SHP77 (cell line): ENCODE measurements around the gene ADAMTS3.
"Not testable (repeated sequence)": the region's sequence is repeated elsewhere in the genome, so short reads cannot be mapped to it uniquely, and the experiment has no call there.

Source experiments
- DNase-seq, 2 experiments: peaks; one replicate each; lab custom pipeline; 2025; lab: John Stamatoyannopoulos, UW

ADAMTS3 gene

DNA sequence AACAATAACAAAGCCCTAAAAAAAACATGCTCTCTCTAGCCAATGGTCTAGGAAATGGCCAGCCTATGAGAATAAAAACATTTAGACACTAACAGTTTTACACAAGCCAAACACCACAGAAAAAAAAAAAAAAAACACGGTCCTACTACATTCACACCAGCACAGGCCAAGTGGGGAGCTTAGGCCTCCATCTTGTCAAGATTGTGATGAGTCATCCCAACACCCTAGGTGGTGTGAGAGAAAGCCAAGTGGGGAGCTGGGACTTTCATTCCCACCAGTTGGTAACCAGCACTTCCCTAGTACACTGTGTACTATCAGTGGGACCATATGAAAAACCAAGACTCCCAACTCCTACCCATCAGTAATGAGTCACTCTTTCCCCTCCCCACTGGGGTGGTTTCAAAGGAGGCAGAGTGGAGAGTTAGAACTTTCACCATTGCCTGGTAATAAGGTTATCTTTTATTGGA lies 95.6 kb downstream of the ADAMTS3 start:
- no peak for DNase-seq

DNA sequence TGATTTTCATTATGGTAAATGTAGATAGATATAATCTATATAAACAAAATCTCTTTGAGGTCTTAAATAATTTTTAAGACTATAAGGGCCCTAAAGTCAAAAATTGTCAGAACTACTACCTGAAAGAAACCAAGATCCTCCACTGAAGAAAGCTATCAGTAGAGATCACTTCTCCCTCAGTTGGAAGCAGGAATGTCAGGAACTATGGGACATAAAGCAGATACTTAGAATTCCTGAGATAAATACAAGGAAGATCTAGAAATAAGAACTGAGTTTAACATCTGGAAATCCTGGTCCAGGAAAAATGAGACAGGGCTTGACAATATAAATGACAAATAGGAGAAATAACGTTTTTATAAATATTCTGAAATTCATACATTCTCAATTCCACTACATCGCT lies 97.2 kb downstream of the ADAMTS3 start:
- DNase-seq, result no peak

GRCh38 chr4:72468904-72469502 lies 100.0 kb downstream of the ADAMTS3 start:
- peak in 1 of 2 experiments; percentile 4 for DNase-seq

DNA sequence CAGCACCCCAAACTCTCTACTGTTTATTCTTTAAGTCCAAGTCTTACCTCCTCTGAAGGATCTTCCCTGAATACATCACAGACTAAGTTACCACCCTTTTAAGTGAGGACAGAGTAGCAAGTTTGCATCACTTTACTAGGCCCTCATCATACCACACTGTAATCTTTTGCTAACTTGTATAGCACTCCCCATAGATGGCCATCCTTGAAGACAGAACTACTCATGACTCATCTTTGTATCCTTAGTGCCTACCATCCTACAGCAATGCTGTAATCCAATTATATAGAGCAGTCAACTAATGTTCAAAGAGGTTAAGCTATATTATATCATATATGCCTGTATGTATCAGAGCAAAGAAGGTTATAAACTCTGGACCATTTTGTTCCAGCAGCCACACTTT lies 101.4 kb downstream of the ADAMTS3 start:
- DNase-seq, result no peak

DNA sequence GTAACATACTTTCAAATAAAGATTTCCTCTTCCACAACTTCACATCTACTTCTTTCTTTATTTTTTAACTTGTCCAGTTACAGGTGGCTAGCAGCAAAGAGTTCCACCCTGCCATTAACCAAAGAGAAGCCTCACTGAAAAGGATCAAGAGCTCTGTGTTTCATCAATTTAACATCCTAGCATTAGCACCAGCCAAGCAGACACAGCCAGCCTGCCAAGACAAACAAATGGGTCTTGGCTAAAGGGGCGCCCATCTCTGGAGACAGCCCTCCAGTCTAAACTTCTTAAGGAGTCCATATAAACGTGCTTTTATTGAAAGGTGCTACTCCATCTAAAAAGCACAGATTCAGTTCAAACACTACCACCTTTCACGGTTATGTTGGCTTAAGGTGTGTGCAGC lies 105.3 kb downstream of the ADAMTS3 start:
- DNase-seq, result no peak

DNA sequence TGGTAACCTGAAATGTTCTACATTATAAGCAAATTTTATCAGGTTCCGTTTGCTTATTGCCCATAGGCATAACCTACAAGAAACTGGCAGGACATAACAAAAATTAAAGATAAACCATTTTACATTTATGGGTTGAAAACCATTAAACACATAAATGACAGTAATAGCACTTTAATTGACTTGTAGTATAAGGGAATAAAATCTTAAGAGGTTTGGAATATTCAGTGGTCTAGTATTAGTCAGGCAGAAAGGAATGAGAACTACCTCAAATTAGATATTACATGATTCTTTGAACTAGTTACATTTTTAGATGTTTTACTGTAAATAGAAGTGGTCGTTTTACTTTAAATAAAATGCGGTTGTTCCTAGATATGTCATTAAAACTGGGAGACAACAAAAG lies 111.9 kb downstream of the ADAMTS3 start:
- no peak for DNase-seq

DNA sequence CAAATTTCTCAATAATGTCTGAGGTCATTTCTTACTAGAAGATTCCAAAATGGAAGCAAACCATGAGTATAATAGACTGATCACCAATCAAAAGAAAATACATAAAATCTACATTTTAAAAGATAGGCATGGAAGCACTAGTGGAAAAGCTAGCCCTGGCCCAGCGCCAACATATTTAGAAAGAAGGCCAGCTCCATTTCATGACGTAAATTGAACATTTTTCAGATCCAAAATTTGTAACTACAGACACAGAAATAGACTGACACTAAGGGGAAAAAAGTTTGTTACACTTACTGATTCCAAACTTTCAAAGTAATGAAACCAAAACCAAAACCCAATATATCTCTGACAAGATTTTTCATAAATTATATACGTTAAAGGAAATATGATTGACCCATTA lies 117.7 kb downstream of the ADAMTS3 start:
- no peak for DNase-seq

- no peak for DNase-seq
Observed at GRCh38 chr4:72449705-72450104, 119.3 kb downstream of the ADAMTS3 start.

DNA sequence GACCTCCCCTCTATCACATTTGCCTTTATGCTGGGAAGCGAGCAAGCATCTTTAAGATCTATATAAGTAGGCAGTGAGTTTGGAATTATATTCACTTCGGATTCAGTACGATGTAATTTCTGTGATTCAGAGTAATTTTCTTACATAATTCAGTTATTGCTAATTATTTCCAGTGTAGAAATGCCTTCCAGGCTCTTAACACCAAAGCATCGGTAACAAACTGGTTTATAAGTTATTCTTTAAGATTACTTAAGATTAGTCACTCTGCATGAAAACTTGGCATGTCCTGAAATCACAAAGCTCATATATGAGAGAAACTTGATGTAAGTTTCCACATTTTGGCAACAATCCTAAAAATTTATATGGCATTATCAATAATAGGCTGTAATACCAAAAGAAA lies 120.8 kb downstream of the ADAMTS3 start:
- no peak for DNase-seq

GRCh38 chr4:72446353-72447055 lies 122.5 kb downstream of the ADAMTS3 start:
- DNase-seq, result no peak

DNA sequence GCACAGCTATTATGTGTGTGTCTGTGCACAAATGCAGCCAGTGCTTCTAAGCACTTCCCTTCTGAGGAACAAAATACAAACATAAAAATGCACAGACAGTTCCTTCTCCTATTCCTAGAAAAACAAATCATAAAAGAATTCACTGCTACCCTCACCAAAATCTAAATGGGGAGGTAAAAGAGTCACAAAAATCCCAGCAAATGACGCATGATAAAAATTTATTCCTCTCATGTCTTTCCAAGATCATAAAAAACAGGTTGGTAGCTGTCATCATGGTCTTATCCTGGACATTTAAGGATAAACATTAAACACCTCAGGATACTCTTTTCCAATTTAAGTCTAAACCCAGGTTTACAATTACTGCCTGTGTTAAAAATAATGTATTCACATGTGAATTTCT lies 124.9 kb downstream of the ADAMTS3 start:
- no peak for DNase-seq

- DNase-seq, result no peak
Observed at GRCh38 chr4:72442715-72443114, 126.3 kb downstream of the ADAMTS3 start.

GRCh38 chr4:72442147-72442546 lies 126.9 kb downstream of the ADAMTS3 start:
- no peak for DNase-seq

GRCh38 chr4:72440386-72440785 lies 128.6 kb downstream of the ADAMTS3 start:
- no peak for DNase-seq

- DNase-seq, result no peak
Observed at GRCh38 chr4:72432975-72433374, 136.0 kb downstream of the ADAMTS3 start.

DNA sequence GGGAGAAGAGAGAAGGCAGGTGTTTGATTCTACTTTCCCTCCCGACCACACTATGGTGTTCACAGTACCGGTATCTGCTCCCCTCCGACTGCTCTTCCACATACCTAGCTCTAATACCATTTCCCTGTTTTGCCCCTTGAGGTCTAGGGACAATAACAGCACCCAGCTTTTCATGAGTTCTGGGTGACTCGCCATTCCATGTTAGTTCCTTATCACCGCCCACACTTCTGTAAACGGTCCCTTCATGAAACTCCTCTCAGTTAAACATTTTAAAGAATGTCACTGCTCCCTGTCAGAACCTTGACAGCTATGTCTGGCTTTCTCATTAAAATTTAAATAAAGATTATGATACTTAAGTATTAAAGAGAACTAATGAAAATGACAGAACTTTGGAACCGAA lies 136.7 kb downstream of the ADAMTS3 start:
- DNase-seq, result no peak

DNA sequence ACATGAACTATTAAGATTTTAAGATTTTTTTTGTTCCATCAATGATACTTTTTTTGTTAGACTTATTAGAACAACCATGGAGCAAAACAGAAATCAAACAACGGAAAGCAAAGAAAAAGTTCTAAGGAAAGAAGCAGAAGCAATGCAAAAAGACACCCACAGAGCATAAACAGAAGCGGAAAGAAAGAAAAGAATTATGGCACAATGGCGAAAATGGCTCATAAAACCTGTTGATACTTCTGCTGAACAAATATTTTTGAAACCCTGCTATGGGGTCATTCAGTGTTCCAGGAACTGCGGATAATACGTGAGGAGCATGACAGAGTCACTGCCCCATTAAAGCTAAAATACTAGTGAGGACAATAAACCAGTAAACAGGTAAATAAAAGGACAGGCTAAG lies 138.0 kb downstream of the ADAMTS3 start:
- no peak for DNase-seq

GRCh38 chr4:72430050-72430449 lies 139.0 kb downstream of the ADAMTS3 start:
- no peak for DNase-seq

GRCh38 chr4:72429397-72429889 lies 139.6 kb downstream of the ADAMTS3 start:
- DNase-seq, result no peak

GRCh38 chr4:72427057-72427456 lies 142.0 kb downstream of the ADAMTS3 start:
- DNase-seq, result no peak

DNA sequence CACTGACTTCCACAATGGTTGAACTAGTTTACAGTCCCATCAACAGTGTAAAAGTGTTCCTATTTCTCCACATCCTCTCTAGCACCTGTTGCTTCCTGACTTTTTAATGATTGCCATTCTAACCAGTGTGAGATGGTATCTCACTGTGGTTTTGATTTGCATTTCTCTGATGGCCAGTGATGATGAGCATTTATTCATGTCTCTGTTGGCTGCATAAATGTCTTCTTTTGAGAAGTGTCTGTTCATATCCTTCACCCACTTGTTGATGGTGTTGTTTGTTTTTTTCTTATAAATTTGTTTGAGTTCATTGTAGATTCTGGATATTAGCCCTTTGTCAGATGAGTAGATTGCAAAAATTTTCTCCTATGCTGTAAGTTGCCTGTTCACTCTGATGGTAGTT lies 143.1 kb downstream of the ADAMTS3 start:
- not testable (repeated sequence) for DNase-seq

DNA sequence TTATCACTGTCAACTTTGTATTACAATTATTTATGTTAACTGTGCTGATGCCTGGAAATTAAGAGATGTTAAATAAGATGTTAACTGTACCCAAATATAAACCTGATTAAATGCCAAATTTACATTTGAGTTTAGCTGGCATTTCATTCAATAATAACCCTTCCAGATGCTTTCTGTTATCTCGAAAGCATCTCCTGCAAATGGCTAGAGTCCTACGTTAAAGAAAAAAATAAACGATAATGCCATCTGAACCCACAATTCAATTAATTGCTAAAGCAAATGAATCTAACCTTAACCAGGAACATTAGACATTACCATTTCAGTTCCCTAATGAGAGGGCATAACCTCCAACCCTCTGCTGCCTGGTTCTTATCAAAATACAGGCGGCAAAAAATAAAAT lies 145.0 kb downstream of the ADAMTS3 start:
- no peak for DNase-seq

GRCh38 chr4:72422416-72422815 lies 146.6 kb downstream of the ADAMTS3 start:
- no peak for DNase-seq

- DNase-seq, result peak; percentile 35 to 36
Observed at GRCh38 chr4:72418458-72418857, 150.6 kb downstream of the ADAMTS3 start.
